Activated CD8-positive, alpha-beta memory T cell treated with anti-CD3 and anti-CD28 coated beads, Interleukin-2, amount 50 U/mL, for 24 hours (primary cell): ENCODE data around the gene ABHD8.

Experiments
- DNase-seq: peaks from one replicate; pipeline ENCODE4 v3.0.0-alpha.2; 2020; ENCODE audit errors: extremely low read depth

Gene ABHD8

GRCh38 chr19:17333611-17334413, 30.6 kb upstream of the ABHD8 start:
- no peak for DNase-seq

DNA sequence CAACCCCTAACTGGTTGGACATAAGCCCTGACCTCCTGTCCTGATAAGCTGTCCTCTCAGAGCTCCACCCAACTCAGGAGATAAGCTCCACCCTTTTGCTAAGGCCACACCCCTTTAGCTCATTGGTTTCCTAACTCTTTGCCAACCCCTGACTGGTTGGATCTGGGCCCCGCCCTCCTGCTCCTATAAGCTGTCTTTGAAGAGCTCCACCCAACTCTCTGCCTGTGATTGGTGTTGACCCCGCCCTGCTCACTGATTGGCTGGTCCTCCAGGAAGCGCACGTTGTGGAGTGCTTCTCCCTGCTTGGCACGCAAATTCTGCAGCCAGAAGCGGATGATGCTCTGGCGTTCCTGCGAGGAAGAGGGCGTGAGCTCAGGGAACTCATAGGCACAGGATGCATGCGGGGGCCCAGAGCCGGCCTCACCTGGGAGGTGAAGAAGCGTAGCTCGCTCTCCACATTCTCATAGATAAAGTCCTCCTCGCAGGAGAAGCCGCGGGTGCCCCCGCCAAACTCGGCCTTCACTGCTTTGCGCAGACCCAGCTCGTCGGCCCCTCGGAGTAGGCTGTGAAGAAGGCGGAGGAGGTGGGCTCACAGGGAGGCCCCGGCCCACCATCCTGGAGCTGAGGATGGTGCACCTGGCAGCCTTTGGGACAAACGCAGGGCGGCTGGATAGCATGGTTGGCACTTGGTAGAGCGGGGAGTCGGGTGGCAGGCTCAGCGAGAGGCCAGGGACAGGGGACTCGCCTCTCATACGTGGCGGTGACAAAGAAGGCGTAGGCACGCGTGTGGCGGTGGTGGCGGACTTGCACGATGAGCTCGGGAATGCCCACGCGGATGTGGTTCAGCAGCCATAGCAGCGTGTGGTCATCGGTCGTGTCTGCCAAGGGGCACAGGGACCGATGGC, 29.7 kb upstream of the ABHD8 start:
- DNase-seq, result no peak

- no peak for DNase-seq
Observed at GRCh38 chr19:17332360-17332676, 29.1 kb upstream of the ABHD8 start.

- DNase-seq, result no peak
Observed at GRCh38 chr19:17331045-17331558, 27.9 kb upstream of the ABHD8 start.

DNA sequence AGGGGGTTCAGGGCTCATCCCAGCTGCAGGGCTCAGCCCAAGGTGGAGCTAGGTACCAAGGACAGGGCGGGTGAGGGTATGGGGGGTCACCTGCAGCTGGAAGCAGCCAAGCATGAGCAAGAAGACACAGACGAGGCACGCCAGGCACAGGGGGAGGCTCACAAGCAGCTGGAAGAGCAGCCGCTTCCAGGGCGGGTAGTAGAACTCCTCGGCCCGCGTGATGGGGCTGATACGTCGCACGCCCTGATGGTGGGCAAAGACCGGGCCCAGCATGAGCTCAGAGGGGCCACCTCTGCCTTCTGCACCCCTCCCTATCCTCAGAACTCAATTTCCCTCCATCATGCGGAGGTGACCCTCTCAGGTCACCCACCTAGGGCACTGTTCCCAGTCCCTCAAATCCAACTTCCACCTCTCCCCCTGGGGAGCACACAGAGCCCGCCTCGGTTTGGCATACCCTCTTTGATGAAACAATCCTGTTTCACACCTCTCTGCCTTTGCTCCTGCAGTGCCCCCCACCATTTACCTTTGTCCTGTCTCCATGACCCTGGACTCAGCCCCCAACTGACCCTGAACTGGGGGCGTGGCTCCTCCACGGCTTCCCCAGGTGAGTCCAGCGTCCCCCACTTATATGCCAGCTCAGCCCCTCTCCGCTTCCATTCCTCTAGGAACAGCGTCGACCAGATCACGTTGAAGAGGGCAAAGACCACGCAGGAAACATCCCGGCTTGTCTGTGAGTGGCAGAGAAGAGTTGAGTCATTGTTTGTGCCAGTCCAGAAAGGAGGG, 27.2 kb upstream of the ABHD8 start:
- no peak for DNase-seq

GRCh38 chr19:17329366-17330261, 26.4 kb upstream of the ABHD8 start:
- no peak for DNase-seq

- no peak for DNase-seq
Observed at GRCh38 chr19:17328517-17329365, 25.5 kb upstream of the ABHD8 start.

DNA sequence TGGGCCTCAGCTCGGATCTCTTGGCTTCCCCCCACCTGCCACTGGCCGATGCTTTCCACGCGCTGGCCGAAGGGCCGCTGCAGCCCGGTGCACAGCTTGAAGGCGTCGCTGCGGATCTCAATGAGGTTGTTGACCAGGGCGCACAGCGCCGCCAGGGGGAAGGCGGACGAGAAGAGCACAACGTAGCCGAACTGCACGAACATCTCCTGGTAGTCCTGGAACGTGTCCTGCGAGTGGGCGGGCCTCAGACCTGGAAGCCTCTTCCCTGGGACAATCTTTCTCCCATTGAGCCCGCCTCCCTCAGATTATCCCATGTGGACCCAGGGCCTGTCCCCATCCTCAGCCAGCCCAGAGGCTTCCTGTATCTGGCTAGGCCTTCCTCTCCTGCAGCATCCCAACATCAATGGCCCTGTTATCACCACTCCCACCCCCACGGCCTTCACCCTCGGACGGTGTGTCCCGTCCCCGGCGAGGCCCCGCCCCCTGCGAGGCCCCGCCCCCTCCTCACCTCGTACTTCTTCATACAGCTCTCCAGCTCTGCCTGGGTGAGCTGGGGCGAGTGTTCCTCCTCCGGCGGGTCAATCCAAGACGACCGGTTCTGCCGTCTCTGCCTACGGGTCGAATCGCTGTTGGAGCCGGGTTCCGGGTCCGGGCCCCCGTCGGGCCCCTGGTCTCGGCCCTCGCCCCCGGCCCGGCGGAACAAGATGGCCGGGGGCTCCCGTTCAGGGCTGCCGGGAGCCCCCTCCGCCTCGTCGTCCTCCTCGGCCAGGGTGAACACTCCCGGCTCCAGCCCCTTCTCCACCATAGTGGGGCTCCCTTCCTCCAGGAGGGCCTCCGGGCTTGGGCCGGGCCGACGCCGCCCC, 24.7 kb upstream of the ABHD8 start:
- DNase-seq, result no peak

DNA sequence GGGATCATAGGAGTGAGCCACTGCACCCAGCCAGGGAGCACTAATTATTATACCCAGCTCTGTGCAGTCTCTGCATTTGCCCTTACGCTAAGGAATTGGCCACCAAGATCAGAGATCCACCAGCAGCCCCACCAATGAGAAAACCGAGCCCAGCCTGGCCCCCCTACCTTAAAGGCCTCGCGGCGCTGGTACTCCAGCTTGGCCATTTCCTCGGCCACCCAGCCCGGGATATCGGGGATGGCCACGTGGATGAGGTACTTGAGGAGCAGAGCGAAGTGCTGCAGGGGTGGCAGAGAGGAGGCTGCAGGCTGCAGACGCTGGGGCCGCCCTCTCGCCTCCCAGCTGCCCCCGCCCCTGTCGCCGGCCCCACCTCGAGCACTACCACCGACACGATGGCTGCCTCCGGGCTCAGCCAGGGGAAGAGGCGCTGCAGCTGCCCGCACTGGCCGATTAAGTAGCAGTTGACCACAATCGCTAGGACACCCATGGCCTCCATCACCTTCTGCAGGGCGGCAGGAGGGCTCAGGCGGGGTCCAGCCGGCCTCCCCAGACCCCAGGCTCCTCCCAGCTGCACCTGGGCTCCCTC, 23.9 kb upstream of the ABHD8 start:
- no peak for DNase-seq

- DNase-seq, result no peak
Observed at GRCh38 chr19:17326595-17326966, 23.4 kb upstream of the ABHD8 start.

GRCh38 chr19:17325881-17326594, 22.8 kb upstream of the ABHD8 start:
- no peak for DNase-seq

- no peak for DNase-seq
Observed at GRCh38 chr19:17325133-17325532, 21.9 kb upstream of the ABHD8 start.

DNA sequence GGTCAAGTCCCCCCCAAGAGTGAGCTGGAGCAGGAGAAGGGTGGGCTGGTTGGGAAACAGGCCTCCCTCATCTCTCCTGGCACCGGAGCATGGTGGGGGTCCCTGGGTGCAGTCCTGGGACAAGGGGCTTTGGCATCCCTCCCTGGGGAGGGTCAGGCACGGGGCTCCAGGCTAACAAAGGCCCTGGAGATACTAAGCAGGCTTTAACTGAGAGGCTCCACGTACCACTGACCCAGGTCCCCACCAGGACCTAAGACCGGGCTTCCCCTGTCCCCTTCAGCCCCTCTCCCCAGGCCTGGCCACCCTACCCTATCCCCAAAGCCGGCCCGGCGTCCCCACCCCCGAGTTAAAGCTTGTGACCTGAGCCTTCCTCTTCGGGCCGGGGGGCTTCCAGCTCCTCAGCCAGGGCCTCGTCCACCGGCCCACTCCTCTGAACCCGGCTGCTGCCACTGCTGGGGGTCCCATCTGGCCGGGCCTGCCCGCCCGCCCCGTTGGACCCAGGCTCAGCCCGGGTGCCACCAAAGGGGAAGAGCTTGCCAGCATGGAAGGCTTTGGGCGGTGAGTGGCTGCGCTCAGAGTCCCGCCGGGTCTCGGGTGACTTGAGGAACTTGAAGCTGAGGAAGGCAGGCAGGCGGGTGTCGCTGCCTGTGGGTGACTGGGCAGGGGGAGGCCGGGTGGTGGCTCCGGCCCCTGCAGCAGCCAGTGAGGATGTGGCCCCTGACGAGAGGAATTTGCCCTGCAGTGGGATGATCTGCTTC, 21.3 kb upstream of the ABHD8 start:
- no peak for DNase-seq

DNA sequence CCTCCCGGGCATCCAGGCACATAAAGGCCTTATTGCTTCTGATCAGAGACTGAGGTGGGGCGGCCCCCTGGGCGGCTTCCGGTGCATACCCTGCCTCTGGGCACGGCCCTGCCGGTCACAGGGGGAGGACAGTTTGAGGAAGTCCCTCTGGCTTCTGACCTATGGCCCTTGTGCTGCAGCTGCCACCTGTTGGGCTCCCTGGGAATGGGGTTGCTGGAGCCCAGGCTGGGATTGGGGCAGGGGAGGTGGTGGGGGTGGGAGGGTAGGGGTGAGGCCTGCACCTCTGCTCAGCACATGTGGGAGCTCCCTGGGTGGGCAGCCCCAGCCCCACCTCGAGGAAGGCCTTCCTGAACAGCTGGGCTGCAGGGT, 20.7 kb upstream of the ABHD8 start:
- no peak for DNase-seq

DNA sequence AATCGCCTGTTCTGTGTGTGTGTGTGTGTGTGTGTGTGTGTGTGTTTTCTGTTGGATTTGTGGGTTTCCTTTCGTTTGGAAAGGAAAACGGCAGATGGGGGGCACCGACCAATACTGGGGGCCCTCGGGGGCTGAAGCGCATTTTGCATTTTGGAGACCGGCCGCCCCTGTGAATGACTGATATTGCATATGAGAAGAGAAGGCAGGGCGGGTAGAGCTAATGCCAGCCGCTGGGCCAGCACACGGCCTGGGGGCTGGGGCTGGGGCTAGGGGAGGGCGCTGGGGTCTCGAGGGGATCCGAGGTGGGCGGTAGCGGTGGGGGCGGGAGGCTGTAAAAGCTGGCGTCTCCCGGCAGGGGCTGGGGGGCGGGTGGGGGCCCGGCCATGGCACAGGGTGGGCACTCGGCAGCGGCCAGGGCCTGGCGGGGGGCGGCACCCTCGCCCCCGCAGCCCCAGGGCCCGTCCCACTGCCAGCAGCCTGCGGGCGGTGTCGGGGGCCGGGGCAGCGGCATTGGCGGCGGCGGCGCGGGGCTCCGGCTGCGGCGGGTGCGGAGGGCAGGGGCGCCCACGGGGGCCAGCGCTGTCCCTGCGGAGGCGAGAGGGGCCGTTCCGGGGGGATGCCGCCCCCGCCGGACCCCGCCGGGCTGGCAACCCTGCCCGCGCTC, 20.2 kb upstream of the ABHD8 start:
- DNase-seq, result no peak

DNA sequence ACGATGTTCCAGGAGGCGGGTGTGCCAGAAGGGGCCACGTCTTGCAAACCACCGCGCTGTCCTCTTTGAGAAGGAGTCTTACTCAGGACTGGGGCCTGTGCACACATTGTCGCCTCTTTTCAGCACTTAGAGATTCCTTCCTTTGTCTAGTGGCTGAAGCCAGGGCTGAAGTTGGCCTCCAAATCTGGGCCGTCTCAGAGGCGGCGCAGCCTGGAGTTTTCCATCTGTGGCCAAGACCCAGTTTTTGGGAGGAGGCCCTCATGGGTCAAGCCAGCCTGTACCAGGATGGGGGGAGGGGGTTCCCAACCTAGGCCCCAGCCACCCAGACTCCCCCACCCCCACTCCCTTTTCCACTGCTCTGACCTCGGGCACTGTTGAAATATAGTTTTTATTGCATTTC, 19.6 kb upstream of the ABHD8 start:
- no peak for DNase-seq
